RPMI8226 (cell line): ENCODE data around the gene RUFY1.
"Not testable (repeated sequence)": the region's sequence is repeated elsewhere in the genome, so short reads cannot be mapped to it uniquely, and the experiment has no call there.

Experiments used
- DNase-seq: peaks from one replicate; pipeline ENCODE4 v3.0.0-alpha.2; 2015

The RUFY1 gene

GRCh38 chr5:179536676-179537075, 13.7 kb upstream of the RUFY1 start:
- no peak for DNase-seq

DNA sequence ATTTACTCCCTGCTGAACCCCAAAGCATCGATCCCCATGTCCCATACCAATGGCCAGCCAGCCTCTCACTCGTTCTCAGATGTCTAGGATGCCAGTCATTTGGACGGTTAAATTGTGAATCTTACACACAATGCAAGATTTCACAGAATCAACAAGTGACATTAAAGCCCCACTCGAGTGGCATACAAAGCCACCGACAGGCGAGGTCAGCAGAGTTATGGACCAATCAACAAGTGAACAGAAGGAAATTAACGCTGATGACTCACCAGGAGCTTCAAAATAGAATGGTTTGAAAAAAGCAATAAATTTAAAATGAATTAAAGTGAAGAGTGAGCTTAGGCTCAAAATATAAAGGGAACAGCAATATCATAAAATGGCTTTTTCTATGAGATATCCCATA, 8.2 kb upstream of the RUFY1 start:
- DNase-seq, result no peak

DNA sequence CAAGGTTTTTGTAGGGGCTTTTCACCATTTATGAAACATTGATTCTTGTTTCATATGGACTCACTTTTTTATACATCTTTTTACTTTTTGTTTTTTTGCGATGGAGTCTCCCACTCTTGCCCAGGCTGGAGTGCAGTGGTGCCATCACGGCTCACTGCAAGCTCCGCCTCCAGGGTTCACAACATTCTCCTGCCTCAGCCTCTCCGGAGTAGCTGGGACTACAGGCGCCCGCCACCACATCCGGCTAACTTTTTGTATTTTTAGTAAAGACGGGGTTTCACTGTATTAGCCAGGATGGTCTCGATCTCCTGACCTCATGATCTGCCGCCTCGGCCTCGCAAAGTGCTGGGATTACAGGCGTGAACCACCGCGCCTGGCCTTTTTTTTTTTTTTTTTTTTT, 7.1 kb upstream of the RUFY1 start:
- DNase-seq, result not testable (repeated sequence)

DNA sequence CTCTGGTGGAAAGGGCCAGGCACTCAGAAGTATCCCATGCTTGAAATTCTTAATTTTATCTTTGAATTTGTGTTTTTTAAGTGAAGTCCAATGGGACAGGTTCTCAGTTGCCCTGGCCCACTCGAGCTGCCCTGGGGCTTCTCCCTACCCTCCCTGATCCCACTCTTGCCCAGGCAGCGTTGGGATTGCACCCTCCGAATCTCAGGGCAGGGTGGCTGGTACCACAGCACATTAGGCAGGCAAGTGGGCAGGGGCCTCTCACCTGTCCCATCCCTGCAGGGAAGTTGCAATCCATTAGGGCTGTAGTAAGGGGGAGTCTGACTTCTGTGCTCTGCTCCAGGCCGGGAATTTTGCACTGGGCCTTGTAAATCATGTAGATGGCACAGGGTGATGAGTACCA, 2.7 kb downstream of the RUFY1 start:
- DNase-seq, result no peak

GRCh38 chr5:179553875-179554274, 3.5 kb downstream of the RUFY1 start:
- no peak for DNase-seq

GRCh38 chr5:179554981-179555380, 4.6 kb downstream of the RUFY1 start:
- DNase-seq, result no peak

DNA sequence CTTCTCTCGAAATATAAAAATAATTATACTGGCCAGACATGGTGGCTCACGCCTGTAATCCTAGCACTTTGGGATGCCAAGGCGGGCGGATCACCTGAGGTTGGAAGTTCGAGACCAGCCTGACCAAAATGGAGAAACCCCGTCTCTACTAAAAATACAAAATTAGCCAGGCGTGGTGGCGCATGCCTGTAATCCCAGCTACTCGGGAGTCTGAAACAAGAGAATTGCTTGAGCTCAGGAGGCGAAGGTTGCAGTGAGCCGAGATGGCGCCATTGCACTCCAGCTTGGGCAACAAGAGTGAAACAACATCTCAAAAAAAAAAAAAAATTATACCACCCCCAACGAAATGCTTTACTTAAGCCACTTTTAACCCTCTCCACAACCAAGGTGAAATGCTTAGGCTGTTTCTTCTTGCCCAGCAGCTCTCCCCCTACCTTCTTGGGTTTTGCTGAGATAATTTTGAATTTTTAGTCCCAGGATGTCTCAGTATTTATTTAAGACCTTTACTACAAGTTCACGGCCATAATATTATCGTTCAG, 8.0 kb downstream of the RUFY1 start:
- DNase-seq, result not testable (repeated sequence)

GRCh38 chr5:179558932-179559283, 8.6 kb downstream of the RUFY1 start:
- no peak for DNase-seq

GRCh38 chr5:179559284-179560252, 9.2 kb downstream of the RUFY1 start:
- DNase-seq, result no peak

DNA sequence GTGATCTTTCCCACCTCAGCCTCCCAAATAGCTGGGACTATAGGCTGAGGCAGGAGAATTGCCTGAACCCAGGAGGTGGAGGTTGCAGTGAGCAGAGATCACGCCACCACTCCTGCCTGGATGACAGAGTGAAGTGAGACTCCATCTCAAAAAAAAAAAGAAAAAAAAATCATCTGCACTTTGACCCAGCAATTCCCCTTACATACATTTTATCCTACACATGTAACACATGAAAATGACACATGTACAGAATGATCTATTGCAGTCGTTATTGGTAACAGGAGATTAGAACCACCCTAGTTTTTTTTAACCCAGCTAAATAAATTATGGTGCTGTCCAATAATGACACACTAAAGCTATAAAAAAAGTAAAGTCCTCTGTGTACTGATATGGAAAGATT, 14.2 kb downstream of the RUFY1 start:
- no peak for DNase-seq

GRCh38 chr5:179568721-179569120, 18.4 kb downstream of the RUFY1 start:
- no peak for DNase-seq

GRCh38 chr5:179572386-179572785, 22.0 kb downstream of the RUFY1 start:
- DNase-seq, result no peak

- DNase-seq, result no peak
These were observed 27.1 kb downstream of the RUFY1 start for GRCh38 chr5:179577286-179577960.

- no peak for DNase-seq
These were observed 35.6 kb downstream of the RUFY1 start for GRCh38 chr5:179585941-179586401.

- DNase-seq, result no peak
These were observed 37.8 kb downstream of the RUFY1 start for GRCh38 chr5:179588166-179588565.

DNA sequence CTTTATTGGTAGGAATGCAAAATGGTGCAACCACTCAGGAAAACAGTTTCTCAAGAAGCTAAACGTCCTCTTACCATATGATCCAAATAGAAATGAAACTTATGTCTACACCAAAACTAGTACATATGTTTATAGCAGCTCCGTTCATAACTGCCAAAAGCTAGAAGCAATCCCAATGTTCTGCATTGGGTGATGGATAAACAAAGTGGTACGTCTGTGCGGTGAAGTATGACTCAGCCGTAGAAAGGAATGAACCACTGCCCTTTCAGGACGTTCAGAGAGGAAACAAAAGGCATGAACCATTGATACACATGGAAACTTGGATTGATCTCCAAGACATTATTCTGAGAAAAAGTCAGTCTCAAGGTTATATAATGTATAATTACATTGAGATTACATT, 45.6 kb downstream of the RUFY1 start:
- DNase-seq, result no peak

- DNase-seq, result no peak
These were observed 46.1 kb downstream of the RUFY1 start for GRCh38 chr5:179596421-179596820.

DNA sequence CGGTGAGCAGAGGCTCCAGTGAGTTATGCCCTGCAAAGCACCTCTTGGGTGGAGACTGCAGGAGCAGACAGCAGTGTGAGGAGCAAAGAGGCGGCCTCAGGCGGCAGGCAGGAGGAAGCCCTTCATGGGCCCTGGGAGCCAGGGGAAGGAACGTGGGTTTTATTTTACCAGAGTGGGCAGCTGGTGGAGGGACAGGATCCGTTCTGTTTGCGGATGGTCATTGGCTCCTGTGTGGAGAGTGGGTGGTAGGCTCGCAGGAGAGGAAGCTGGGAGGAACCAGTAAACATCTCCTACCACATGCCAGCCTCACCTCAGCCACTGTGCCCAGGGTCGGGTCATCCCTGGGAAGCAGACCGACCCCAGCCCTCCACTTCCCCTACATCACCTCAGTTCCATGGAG, 48.7 kb downstream of the RUFY1 start:
- DNase-seq, result no peak

DNA sequence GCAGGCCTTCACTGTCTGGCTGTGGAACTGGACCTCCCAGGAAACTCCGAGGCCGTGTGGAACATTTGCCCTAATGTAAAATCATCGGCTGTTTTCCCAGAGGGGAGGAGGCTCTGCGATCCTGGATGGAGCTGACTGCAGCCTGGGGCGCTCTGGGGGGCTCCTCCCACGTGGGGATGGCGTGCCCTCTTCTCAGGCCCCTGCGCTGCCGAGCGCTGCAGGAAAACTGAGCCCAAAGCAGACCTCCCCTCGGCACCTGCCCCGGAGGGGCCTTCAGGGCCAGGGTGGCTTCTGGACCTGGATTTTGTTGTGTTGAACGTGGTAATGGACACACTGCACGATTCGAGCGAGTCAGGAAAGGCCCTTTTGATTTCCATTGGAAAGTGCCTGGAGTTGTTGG, 49.2 kb downstream of the RUFY1 start:
- DNase-seq, result no peak

DNA sequence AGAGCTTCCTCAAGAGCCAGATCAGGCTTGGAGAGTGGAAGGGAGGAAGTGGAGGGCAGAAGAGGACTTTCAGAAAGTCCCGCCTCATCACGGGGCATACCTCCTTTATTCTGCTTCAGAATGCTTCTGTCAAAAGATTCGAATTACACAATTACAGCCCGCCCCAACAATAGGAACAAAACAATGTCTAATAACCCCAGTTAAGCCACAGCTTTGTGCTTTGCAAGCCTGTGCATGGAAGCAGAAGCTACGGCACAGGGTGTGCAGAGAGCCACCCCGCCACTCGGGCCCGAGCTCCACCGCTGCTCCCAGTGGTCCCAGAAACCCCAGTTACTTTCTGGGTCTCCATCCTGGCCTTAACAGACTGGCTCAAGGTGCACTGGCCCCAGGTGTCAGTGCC, 49.6 kb downstream of the RUFY1 start:
- no peak for DNase-seq

GRCh38 chr5:179601871-179602625, 51.7 kb downstream of the RUFY1 start:
- no peak for DNase-seq

GRCh38 chr5:179603308-179603707, 53.0 kb downstream of the RUFY1 start:
- DNase-seq, result no peak
